ENCODE data around the gene ST6GAL2. TPM values are rescaled to one million over a fixed set of nuclear protein-coding genes. Genes with fewer than 3 reads are reported as not detected.

ST6GAL2 gene
- total RNA-seq, 6 donors from 2014 or later: under 0.01 to 2.9 (median 1.4) TPM

GRCh38 chr2:106831816-106832569, 54.0 kb downstream of the ST6GAL2 start:
- TF ChIP-seq EP300 (IDR thresholded peaks at IDR 0.05) (no peak), CTCF (IDR thresholded peaks at IDR 0.05) (no peak), POLR2AphosphoS5 (IDR thresholded peaks at IDR 0.05) (no peak), POLR2A (IDR thresholded peaks at IDR 0.05) (no peak)
- no peak for ATAC-seq (ENCODE audit: low FRiP score in 2 of 2)
- H3K4me1 ChIP-seq: no peaks in the 10 kb centered on the region
- H3K4me3 ChIP-seq: no peak overlapping the region
- no peaks in the 10 kb centered on the region for H3K9me3 ChIP-seq
- WGBS, 2 donors: 49 to 77% methylated on average over 6 of the region's 6 CpGs
- no peaks in the 10 kb centered on the region for H3K36me3 ChIP-seq
- no peak for DNase-seq
- H3K27me3 ChIP-seq: no peaks in the 10 kb centered on the region
- no peak overlapping the region for H3K27ac ChIP-seq

GRCh38 chr2:106831241-106831640, 54.7 kb downstream of the ST6GAL2 start:
- DNase-seq (no peak), ATAC-seq (ENCODE audit: low FRiP score in 2 of 2) (no peak)
- no peaks in the 10 kb centered on the region for H3K36me3 ChIP-seq
- no peaks in the 10 kb centered on the region for H3K4me1 ChIP-seq
- H3K4me3 ChIP-seq: no peak overlapping the region
- TF ChIP-seq POLR2AphosphoS5 (IDR thresholded peaks at IDR 0.05) (no peak), EP300 (IDR thresholded peaks at IDR 0.05) (no peak), POLR2A (IDR thresholded peaks at IDR 0.05) (no peak), CTCF (IDR thresholded peaks at IDR 0.05) (no peak)
- H3K27ac ChIP-seq: no peak overlapping the region
- no peaks in the 10 kb centered on the region for H3K9me3 ChIP-seq
- WGBS, 2 donors: 76 to 80% methylated on average over 3 of the region's 3 CpGs
- H3K27me3 ChIP-seq: no peaks in the 10 kb centered on the region

- H3K36me3 ChIP-seq: no peaks in the 10 kb centered on the region
- no peaks in the 10 kb centered on the region for H3K4me1 ChIP-seq
- no peak overlapping the region for H3K27ac ChIP-seq
- H3K27me3 ChIP-seq: no peaks in the 10 kb centered on the region
- ATAC-seq (ENCODE audit: low FRiP score in 2 of 2) (no peak), DNase-seq (no peak)
- H3K4me3 ChIP-seq: no peak overlapping the region
- peaks cover 0 to under 1% (median 0%) of the 10 kb centered on the region in 4 donors for H3K9me3 ChIP-seq
- TF ChIP-seq CTCF (IDR thresholded peaks at IDR 0.05): no peak
- TF ChIP-seq POLR2AphosphoS5 (IDR thresholded peaks at IDR 0.05): no peak
- no peak for TF ChIP-seq POLR2A (IDR thresholded peaks at IDR 0.05)
- no peak for TF ChIP-seq EP300 (IDR thresholded peaks at IDR 0.05)
- WGBS, 2 donors: 89 to 92% methylated on average over 7 of the region's 7 CpGs
Observed at GRCh38 chr2:106830191-106830590, 55.8 kb downstream of the ST6GAL2 start.

- Histone ChIP-seq H3K27me3 (no peaks in the 10 kb centered on the region), H3K4me3 (no peak overlapping the region), H3K27ac (no peak overlapping the region), H3K4me1 (no peaks in the 10 kb centered on the region), H3K36me3 (no peaks in the 10 kb centered on the region), H3K9me3 (peaks cover 0 to 7% (median 0%) of the 10 kb centered on the region in 4 donors)
- DNase-seq (no peak), ATAC-seq (ENCODE audit: low FRiP score in 2 of 2) (no peak)
- no peak for TF ChIP-seq EP300 (IDR thresholded peaks at IDR 0.05)
- TF ChIP-seq POLR2AphosphoS5 (IDR thresholded peaks at IDR 0.05): no peak
- TF ChIP-seq CTCF (IDR thresholded peaks at IDR 0.05): no peak
- TF ChIP-seq POLR2A (IDR thresholded peaks at IDR 0.05): no peak
Observed at GRCh38 chr2:106828119-106828518, 57.8 kb downstream of the ST6GAL2 start.

- TF ChIP-seq POLR2AphosphoS5 (IDR thresholded peaks at IDR 0.05): no peak
- no peak for TF ChIP-seq EP300 (IDR thresholded peaks at IDR 0.05)
- TF ChIP-seq CTCF (IDR thresholded peaks at IDR 0.05): no peak
- TF ChIP-seq POLR2A (IDR thresholded peaks at IDR 0.05): no peak
- Histone ChIP-seq H3K9me3 (peaks cover 0 to 7% (median 0%) of the 10 kb centered on the region in 4 donors), H3K4me1 (no peaks in the 10 kb centered on the region), H3K27me3 (no peaks in the 10 kb centered on the region), H3K27ac (no peak overlapping the region), H3K4me3 (no peak overlapping the region), H3K36me3 (no peaks in the 10 kb centered on the region)
- no peak for DNase-seq
- ATAC-seq (ENCODE audit: low FRiP score in 2 of 2): no peak
- 77% methylated on average over 3 of the region's 3 CpGs for WGBS, 2 donors
Observed at GRCh38 chr2:106827158-106827557, 58.8 kb downstream of the ST6GAL2 start.
